ENCODE measurements around the gene CADPS2.
"Not testable (repeated sequence)": the region's sequence is repeated elsewhere in the genome, so short reads cannot be mapped to it uniquely, and the experiment has no call there.

CADPS2 gene

GRCh38 chr7:122299624-122300210, 586.5 kb downstream of the CADPS2 start:
- DNase-seq (ENCODE audit: low read depth) = no peak
- TF ChIP-seq, protein P1, sequence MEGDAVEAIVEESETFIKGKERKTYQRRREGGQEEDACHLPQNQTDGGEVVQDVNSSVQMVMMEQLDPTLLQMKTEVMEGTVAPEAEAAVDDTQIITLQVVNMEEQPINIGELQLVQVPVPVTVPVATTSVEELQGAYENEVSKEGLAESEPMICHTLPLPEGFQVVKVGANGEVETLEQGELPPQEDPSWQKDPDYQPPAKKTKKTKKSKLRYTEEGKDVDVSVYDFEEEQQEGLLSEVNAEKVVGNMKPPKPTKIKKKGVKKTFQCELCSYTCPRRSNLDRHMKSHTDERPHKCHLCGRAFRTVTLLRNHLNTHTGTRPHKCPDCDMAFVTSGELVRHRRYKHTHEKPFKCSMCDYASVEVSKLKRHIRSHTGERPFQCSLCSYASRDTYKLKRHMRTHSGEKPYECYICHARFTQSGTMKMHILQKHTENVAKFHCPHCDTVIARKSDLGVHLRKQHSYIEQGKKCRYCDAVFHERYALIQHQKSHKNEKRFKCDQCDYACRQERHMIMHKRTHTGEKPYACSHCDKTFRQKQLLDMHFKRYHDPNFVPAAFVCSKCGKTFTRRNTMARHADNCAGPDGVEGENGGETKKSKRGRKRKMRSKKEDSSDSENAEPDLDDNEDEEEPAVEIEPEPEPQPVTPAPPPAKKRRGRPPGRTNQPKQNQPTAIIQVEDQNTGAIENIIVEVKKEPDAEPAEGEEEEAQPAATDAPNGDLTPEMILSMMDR (IDR thresholded peaks at IDR 0.05; ENCODE audit: low read length, missing control alignments) = no peak
- H3K4me3 ChIP-seq (replicated peaks; ENCODE audit: low read depth, low read length) = no peak overlapping the region

GRCh38 chr7:122298618-122299017, 587.6 kb downstream of the CADPS2 start:
- TF ChIP-seq, protein P1 (IDR thresholded peaks at IDR 0.05; ENCODE audit: low read length, missing control alignments) = no peak
- DNase-seq (ENCODE audit: low read depth) = no peak
- H3K4me3 ChIP-seq (replicated peaks; ENCODE audit: low read depth, low read length) = no peak overlapping the region

DNA sequence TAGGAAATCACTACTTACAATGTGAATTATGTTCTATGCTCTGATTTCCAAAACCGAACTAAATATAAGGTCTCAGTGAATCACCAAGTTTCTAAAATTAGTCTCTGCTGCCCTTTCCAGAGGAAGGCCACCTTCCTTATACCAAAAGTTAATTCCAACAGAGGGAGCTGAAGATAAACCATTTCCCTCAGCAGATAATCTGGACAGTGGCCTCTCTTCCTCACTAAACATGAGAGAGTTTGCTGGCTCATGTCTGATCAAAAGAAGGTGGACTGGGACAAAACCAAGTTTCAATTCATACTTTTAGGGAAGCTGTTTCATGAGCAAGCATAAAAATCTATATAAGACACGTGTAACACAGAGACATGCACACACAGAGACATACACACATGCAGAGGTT, 588.1 kb downstream of the CADPS2 start:
- DNase-seq (ENCODE audit: low read depth) = no peak
- no peak overlapping the region for H3K4me3 ChIP-seq (replicated peaks; ENCODE audit: low read depth, low read length)
- TF ChIP-seq, protein P1 (IDR thresholded peaks at IDR 0.05; ENCODE audit: low read length, missing control alignments) = no peak

DNA sequence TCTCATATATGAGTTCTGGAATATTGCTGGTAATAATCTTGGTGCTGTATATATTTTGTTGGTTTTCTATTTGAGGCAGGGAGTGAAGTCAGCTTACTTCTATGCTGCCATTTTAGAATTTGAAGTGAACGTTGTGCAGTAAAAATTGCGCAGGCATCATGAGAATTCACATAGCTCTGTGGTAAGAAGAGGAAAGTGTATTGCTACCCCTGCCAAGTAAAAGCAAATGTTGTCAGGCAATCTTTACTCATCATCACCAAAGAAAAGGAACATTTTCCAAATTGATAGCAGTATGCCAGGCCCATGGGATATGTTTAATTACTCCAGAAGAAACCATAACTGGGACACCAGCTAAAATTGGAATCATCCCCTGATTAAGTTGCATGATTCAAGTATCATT, 595.1 kb downstream of the CADPS2 start:
- H3K4me3 ChIP-seq (replicated peaks; ENCODE audit: low read depth, low read length) = no peak overlapping the region
- TF ChIP-seq, protein P1 (IDR thresholded peaks at IDR 0.05; ENCODE audit: low read length, missing control alignments) = no peak
- DNase-seq (ENCODE audit: low read depth) = no peak

- DNase-seq (ENCODE audit: low read depth) = no peak
- no peak overlapping the region for H3K4me3 ChIP-seq (replicated peaks; ENCODE audit: low read depth, low read length)
- TF ChIP-seq, protein P1 (IDR thresholded peaks at IDR 0.05; ENCODE audit: low read length, missing control alignments) = no peak
These were observed 595.8 kb downstream of the CADPS2 start for GRCh38 chr7:122290476-122290875.

DNA sequence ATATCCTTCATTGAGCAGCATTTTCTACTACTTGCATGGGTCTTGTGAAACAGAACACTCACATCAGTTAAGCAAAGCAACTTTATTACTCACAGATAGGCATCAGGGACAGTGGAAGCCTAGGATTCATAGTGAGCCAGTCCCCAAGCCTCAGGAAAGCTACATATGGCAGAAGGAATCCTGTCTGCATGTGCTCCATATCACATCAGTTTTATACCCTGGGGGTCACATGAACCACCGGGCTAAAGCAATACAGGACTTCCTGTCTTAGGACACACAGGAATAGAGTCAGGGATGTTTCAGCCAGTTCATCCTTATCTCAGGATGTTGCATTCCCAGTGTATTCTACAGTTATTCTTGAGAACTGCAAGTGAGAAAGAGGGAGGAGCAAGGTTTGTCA, 596.8 kb downstream of the CADPS2 start:
- no peak for DNase-seq (ENCODE audit: low read depth)
- H3K4me3 ChIP-seq (replicated peaks; ENCODE audit: low read depth, low read length) = no peak overlapping the region
- TF ChIP-seq, protein P1 (IDR thresholded peaks at IDR 0.05; ENCODE audit: low read length, missing control alignments) = no peak

DNA sequence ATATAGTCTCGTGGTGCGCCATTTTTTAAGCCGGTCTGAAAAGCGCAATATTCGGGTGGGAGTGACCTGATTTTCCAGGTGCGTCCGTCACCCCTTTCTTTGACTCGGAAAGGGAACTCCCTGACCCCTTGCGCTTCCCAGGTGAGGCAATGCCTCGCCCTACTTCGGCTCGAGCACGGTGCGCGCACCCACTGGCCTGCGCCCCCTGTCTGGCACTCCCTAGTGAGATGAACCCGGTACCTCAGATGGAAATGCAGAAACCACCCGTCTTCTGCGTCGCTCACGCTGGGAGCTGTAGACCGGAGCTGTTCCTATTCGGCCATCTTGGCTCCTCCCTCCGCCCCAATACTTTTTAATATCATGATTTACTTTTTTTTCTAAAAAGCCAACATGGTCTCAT, 601.7 kb downstream of the CADPS2 start:
- DNase-seq (ENCODE audit: low read depth); H3K4me3 ChIP-seq (replicated peaks; ENCODE audit: low read depth, low read length): not testable (repeated sequence)

Data from fibroblast of pulmonary artery (primary cell).